ENCODE data around the gene AMFR.
A peak's percentile ranks its signal among the peaks of the same experiment; 100 is the strongest.

AMFR gene

DNA sequence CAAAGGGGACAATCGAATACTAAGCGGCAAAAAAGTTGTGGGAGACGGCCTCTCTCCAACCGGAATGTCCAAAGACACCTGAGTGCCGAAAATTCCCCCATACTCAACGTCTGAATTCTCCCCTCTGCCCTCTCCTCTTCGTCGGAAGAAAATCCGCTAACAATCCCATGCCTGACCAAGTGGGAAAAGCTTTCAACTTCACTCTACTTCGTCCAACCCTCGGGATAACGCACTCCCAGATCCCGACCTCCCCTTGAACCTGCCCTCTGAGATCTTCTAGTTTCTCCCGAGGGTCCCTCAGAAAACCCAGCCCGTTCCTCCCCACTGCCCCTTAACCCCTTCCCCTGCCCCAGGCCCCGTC is 961 bp downstream of the AMFR start:
- Histone ChIP-seq H3K36me3 (ENCODE audit: control insufficient read depth, insufficient read depth, low read length) (no peaks in the 10 kb centered on the region), H3K4me1 (ENCODE audit: control insufficient read depth, insufficient read depth, low read length) (peaks cover 36% of the 10 kb centered on the region), H3K27ac (ENCODE audit: low read depth, low read length) (no peak overlapping the region), H3K9ac (ENCODE audit: low read depth, low read length) (0 out of 2 replicates have a peak overlapping the region, but pooled peaks have one; percentile 1), H3K4me3 (ENCODE audit: low read depth, low read length) (peak overlapping the region; percentile 65), H3K27me3 (ENCODE audit: control insufficient read depth, insufficient read depth, low read length) (peaks cover 21% of the 10 kb centered on the region), H3K9me3 (ENCODE audit: control insufficient read depth, insufficient read depth, low read length) (no peaks in the 10 kb centered on the region)

DNA sequence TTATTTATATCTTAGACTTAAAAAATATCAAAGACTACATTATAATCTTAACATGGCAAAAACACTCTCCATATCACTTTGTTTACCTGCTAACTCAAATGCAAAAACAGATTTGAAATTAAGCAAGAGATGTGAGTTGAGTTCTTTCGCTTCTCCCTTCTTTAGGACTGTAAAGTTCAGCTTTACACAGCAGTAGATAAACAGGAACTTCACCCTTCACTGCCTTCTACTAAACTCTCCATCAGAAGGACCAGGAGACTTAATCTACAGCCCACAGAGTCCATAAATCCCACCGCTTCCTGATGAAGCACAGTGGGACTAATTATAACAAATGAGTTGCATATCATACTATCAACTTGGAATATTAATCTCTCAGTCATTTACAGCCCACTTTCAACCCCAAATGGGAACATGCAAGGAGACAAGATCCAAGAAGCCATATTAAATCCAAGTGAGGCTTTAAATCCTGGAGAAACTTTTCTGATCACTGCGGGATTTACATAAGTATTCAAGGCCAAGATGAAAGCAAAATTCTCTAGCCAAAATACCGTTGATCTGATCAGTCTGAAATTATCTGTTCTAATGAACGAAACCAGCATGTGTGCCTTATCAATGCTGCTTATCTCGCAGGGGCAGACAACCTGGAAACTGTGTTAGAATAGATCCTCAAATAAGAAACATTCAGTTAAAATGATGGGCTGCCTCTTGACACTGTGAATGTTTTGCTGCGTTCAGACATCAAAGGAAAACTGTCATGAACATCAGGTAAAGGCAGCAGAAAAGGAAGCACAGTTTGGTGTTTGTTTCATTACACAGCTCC is 1.6 kb downstream of the AMFR start:
- Histone ChIP-seq H3K4me3 (ENCODE audit: low read depth, low read length) (peak overlapping the region; percentile 65), H3K27ac (ENCODE audit: low read depth, low read length) (no peak overlapping the region), H3K9me3 (ENCODE audit: control insufficient read depth, insufficient read depth, low read length) (no peaks in the 10 kb centered on the region), H3K4me1 (ENCODE audit: control insufficient read depth, insufficient read depth, low read length) (peaks cover 36% of the 10 kb centered on the region), H3K36me3 (ENCODE audit: control insufficient read depth, insufficient read depth, low read length) (no peaks in the 10 kb centered on the region), H3K27me3 (ENCODE audit: control insufficient read depth, insufficient read depth, low read length) (peaks cover 21% of the 10 kb centered on the region), H3K9ac (ENCODE audit: low read depth, low read length) (0 out of 2 replicates have a peak overlapping the region, but pooled peaks have one; percentile 1)

DNA sequence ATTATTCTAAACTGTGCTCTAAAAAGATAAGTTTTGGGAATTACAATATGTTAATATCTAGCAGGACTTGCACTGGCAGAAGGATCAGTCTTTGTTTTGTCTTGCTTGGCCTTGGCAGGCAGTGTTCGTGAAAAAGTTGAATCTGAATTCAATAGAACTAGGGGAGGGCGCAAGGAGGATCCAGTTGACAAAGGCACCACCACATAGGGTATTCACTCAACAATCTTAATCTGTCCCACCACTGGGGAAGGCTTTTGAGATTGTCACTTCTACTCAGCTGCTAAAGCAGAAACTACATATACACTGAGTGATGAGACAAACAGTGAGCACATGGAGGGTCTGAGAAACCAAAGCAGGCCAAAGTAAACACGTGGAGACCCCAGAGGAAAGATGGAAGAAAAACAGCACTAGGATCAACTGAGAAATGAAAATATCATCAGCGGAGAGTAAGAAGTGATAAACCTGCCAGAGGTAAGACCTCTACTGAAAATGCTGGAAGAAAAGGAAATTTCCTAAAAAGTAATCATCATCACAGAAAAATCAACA is 2.4 kb downstream of the AMFR start:
- H3K27ac ChIP-seq (ENCODE audit: low read depth, low read length) = no peak overlapping the region
- no peak overlapping the region for H3K9ac ChIP-seq (ENCODE audit: low read depth, low read length)
- peaks cover 21% of the 10 kb centered on the region for H3K27me3 ChIP-seq (ENCODE audit: control insufficient read depth, insufficient read depth, low read length)
- no peaks in the 10 kb centered on the region for H3K36me3 ChIP-seq (ENCODE audit: control insufficient read depth, insufficient read depth, low read length)
- H3K4me1 ChIP-seq (ENCODE audit: control insufficient read depth, insufficient read depth, low read length) = peaks cover 36% of the 10 kb centered on the region
- H3K9me3 ChIP-seq (ENCODE audit: control insufficient read depth, insufficient read depth, low read length) = no peaks in the 10 kb centered on the region
- no peak overlapping the region; the same call in 1 of the 2 replicates for H3K4me3 ChIP-seq (ENCODE audit: low read depth, low read length)

DNA sequence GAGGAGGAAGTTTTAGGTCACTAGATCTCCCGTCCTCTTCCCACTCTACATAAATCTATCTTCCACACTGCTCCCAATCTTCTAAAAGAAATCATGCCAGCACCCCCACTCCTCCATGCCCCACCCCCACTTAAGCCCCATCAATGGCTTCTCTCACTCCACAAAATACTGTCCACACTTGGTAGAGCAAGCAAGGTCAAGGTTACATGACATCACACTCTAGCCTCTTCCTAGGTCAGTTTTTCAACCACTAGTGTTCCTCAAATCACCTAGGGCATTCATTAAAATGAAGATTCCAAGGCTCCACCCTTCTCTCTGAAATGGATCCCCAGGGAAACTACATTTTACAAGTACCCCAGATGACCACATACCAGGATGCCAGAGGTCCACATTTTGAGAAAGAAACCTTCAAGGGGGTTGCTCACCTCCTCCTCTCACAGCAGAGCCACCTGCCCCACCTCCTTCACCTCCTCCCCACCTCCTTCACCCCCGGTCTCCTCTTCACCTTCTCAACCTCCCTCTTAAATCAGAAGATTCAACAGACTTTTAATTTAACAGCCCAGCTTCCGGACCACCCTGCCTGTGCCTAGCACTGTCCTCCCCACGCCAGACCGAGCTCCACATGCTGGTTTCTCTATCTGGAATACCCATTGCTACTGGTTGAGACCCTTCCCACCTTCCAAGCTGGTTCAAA is 3.2 kb downstream of the AMFR start:
- H3K9ac ChIP-seq (ENCODE audit: low read depth, low read length) = no peak overlapping the region
- peaks cover 36% of the 10 kb centered on the region for H3K4me1 ChIP-seq (ENCODE audit: control insufficient read depth, insufficient read depth, low read length)
- H3K27ac ChIP-seq (ENCODE audit: low read depth, low read length) = no peak overlapping the region
- no peaks in the 10 kb centered on the region for H3K36me3 ChIP-seq (ENCODE audit: control insufficient read depth, insufficient read depth, low read length)
- H3K27me3 ChIP-seq (ENCODE audit: control insufficient read depth, insufficient read depth, low read length) = peaks cover 21% of the 10 kb centered on the region
- H3K9me3 ChIP-seq (ENCODE audit: control insufficient read depth, insufficient read depth, low read length) = no peaks in the 10 kb centered on the region
- no peak overlapping the region for H3K4me3 ChIP-seq (ENCODE audit: low read depth, low read length)

DNA sequence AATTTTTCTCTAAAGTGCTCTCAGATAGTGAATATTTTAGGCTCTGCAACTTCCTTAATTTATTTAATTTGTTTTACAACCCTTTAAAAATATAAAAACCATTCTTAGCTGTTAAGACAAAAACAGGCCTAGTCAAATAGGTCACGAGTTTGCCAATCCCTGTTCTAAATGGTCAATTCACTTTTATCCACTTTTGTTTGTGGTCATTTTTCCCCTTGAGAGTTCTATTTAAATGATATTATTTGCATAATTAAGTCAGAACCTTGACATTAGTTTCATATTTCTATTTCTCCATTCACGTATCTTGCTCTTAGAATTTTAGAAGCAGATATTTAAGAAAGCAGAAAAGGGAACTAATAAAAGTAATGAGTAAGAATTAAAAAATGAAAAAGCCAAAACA is 4.0 kb downstream of the AMFR start:
- no peak overlapping the region for H3K9ac ChIP-seq (ENCODE audit: low read depth, low read length)
- H3K27ac ChIP-seq (ENCODE audit: low read depth, low read length) = no peak overlapping the region
- H3K9me3 ChIP-seq (ENCODE audit: control insufficient read depth, insufficient read depth, low read length) = no peaks in the 10 kb centered on the region
- H3K4me1 ChIP-seq (ENCODE audit: control insufficient read depth, insufficient read depth, low read length) = peaks cover 36% of the 10 kb centered on the region
- H3K4me3 ChIP-seq (ENCODE audit: low read depth, low read length) = no peak overlapping the region
- H3K27me3 ChIP-seq (ENCODE audit: control insufficient read depth, insufficient read depth, low read length) = peaks cover 21% of the 10 kb centered on the region
- H3K36me3 ChIP-seq (ENCODE audit: control insufficient read depth, insufficient read depth, low read length) = no peaks in the 10 kb centered on the region

DNA sequence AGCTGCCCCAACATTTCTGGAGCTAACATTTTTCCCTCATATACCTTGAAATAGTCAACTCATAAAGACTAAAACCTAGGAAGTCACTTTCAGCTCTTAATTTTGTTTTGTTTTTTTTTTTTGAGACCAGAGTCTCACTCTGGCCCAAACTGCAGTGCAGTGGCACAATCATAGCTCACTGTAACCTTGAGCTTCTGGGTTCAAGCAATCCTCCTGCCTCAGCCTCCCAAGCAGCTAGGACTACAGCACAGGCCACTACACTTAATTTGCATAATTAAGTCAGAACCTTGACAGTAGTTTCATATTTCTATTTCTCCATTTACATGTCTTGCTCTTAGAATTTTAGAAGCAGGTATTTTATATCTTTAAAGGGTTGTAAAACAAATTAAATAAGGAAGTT is 4.7 kb downstream of the AMFR start:
- H3K4me3 ChIP-seq (ENCODE audit: low read depth, low read length) = no peak overlapping the region
- no peak overlapping the region for H3K27ac ChIP-seq (ENCODE audit: low read depth, low read length)
- peaks cover 15% of the 10 kb centered on the region for H3K27me3 ChIP-seq (ENCODE audit: control insufficient read depth, insufficient read depth, low read length)
- H3K9ac ChIP-seq (ENCODE audit: low read depth, low read length) = no peak overlapping the region
- H3K36me3 ChIP-seq (ENCODE audit: control insufficient read depth, insufficient read depth, low read length) = no peaks in the 10 kb centered on the region
- peaks cover 36% of the 10 kb centered on the region for H3K4me1 ChIP-seq (ENCODE audit: control insufficient read depth, insufficient read depth, low read length)
- H3K9me3 ChIP-seq (ENCODE audit: control insufficient read depth, insufficient read depth, low read length) = no peaks in the 10 kb centered on the region

DNA sequence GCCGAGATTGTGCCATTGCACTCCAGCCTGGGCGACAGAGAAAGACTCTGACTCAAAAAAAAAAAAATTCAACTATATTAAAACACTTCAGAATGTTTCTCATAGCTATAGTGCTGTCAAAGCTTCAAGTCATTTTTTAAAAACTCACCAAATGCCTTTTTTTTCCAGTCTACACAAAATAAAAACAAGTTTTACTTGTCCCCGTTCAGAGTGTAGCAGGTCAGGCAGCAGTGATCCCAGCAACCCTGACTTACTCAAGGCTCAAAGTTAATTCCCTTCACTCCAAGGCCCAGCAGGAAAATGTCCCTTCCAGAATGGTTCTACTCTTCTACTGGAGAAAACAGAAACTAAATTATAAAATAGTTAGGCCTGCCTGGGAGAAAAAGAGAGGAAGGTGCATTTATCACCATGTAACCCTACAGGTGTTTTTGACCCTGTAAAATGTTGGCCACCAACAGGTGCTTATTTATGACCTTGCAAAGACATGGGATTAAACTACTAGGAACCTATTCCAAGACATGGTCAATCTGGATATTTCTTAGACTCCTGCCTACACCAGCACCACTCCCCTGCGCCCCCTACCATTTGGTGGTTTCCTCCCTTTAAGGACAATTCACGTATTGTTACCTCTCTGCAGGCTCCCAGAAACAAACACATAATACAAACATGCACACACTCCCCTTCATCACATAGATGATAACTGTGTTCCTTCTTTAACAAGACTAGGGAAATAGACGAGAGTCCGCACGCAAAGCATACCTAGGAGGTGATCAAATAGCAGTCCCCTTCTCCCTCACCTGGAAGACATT is 5.4 kb downstream of the AMFR start:
- no peak overlapping the region for H3K9ac ChIP-seq (ENCODE audit: low read depth, low read length)
- no peak overlapping the region for H3K4me3 ChIP-seq (ENCODE audit: low read depth, low read length)
- H3K36me3 ChIP-seq (ENCODE audit: control insufficient read depth, insufficient read depth, low read length) = no peaks in the 10 kb centered on the region
- H3K4me1 ChIP-seq (ENCODE audit: control insufficient read depth, insufficient read depth, low read length) = peaks cover 42% of the 10 kb centered on the region
- no peak overlapping the region for H3K27ac ChIP-seq (ENCODE audit: low read depth, low read length)
- H3K27me3 ChIP-seq (ENCODE audit: control insufficient read depth, insufficient read depth, low read length) = peaks cover 15% of the 10 kb centered on the region
- H3K9me3 ChIP-seq (ENCODE audit: control insufficient read depth, insufficient read depth, low read length) = no peaks in the 10 kb centered on the region

DNA sequence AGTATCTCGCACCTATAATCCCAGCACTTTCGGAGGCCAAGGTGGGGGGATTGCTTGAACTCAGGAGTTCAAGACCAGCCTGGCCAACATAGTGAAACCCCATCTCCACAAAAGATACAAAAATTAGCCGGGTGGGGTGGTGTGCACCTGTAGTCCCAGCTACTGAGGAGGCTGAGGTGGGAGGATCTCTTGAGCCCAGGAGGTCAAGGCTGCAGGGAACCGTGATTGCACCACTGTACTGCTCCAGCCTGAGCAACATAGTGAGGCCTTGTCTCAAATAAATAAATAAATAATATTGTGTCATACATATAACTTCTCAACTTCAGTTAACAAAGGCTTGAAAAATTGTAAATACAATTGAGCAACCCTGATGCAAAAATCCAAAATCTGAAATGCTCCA is 8.2 kb downstream of the AMFR start:
- Histone ChIP-seq H3K27me3 (ENCODE audit: control insufficient read depth, insufficient read depth, low read length) (no peaks in the 10 kb centered on the region), H3K9ac (ENCODE audit: low read depth, low read length) (no peak overlapping the region), H3K36me3 (ENCODE audit: control insufficient read depth, insufficient read depth, low read length) (0 out of 2 replicates have a peak, but pooled peaks cover under 1% of the 10 kb centered on the region), H3K27ac (ENCODE audit: low read depth, low read length) (no peak overlapping the region), H3K4me1 (ENCODE audit: control insufficient read depth, insufficient read depth, low read length) (peaks cover 31% of the 10 kb centered on the region), H3K4me3 (ENCODE audit: low read depth, low read length) (no peak overlapping the region), H3K9me3 (ENCODE audit: control insufficient read depth, insufficient read depth, low read length) (no peaks in the 10 kb centered on the region)

DNA sequence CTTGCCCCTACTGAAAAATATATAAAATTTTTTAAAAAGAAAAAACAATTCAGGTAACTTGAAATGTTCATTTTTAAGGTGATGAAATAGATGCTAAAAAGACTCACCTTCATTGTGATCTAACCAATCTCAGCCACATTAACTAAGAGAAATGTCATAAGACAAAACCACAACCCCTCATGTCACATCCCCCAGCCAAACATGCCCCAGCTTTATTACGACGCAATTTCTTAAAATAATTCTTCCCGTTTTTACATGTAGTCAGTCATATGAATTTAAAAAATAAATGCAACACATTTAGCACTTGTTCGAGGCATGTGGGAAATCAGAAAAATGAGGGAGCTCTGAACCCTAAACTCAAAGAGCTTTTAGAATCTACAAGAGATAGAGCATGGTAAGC is 9.5 kb downstream of the AMFR start:
- Histone ChIP-seq H3K27me3 (ENCODE audit: control insufficient read depth, insufficient read depth, low read length) (no peaks in the 10 kb centered on the region), H3K4me1 (ENCODE audit: control insufficient read depth, insufficient read depth, low read length) (peaks cover 25% of the 10 kb centered on the region), H3K27ac (ENCODE audit: low read depth, low read length) (no peak overlapping the region), H3K9ac (ENCODE audit: low read depth, low read length) (no peak overlapping the region), H3K36me3 (ENCODE audit: control insufficient read depth, insufficient read depth, low read length) (peaks cover 8% of the 10 kb centered on the region; the same call in 1 of the 2 replicates), H3K9me3 (ENCODE audit: control insufficient read depth, insufficient read depth, low read length) (no peaks in the 10 kb centered on the region), H3K4me3 (ENCODE audit: low read depth, low read length) (no peak overlapping the region)

DNA sequence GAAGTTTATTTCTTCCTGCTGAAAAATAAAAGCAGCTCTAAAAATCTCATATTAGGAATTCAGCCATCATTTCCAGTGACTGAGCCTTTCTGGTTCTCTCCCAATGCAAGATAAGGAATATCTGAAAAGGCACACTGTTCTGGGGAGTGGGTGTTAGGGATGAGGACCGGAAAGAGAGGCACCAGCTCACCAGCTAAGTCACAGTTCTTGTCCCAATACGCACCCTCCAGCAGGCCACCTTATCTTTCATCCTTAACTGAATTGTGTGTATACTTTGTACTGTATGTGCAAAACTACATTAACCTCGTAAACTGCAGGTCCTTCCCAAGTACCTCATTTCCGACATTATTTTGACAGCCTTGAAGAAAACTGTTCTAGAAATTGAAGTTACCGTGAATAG is 11.0 kb downstream of the AMFR start:
- H3K4me3 ChIP-seq (ENCODE audit: low read depth, low read length) = no peak overlapping the region
- H3K9me3 ChIP-seq (ENCODE audit: control insufficient read depth, insufficient read depth, low read length) = no peaks in the 10 kb centered on the region
- H3K9ac ChIP-seq (ENCODE audit: low read depth, low read length) = no peak overlapping the region
- H3K36me3 ChIP-seq (ENCODE audit: control insufficient read depth, insufficient read depth, low read length) = peaks cover 9% of the 10 kb centered on the region; the same call in 1 of the 2 replicates
- H3K27me3 ChIP-seq (ENCODE audit: control insufficient read depth, insufficient read depth, low read length) = no peaks in the 10 kb centered on the region
- peaks cover 16% of the 10 kb centered on the region for H3K4me1 ChIP-seq (ENCODE audit: control insufficient read depth, insufficient read depth, low read length)
- no peak overlapping the region for H3K27ac ChIP-seq (ENCODE audit: low read depth, low read length)
